Skin epidermis (tissue), 12 donors: Measurements from ENCODE around the gene LINGO4.

Experiments
- H3K27ac ChIP-seq, 21 experiments: fragments of 200-600 bp; sonication (generic) in 11 of 21; one replicate each; pipeline ENCODE4 v1.5.0; 2020; ENCODE audit warnings: mild to moderate bottlenecking in 3 of 21, inconsistent platforms in 2 of 21, moderate library complexity in 2 of 21
- H3K4me3 ChIP-seq, 7 experiments: fragments of 200-600 bp; sonication (generic) in 2 of 7; one replicate each; pipeline ENCODE4 v1.5.0; 2020; ENCODE audit warnings: inconsistent platforms in 2 of 7, mild to moderate bottlenecking in 2 of 7, moderate library complexity in 1 of 7

The LINGO4 gene

DNA sequence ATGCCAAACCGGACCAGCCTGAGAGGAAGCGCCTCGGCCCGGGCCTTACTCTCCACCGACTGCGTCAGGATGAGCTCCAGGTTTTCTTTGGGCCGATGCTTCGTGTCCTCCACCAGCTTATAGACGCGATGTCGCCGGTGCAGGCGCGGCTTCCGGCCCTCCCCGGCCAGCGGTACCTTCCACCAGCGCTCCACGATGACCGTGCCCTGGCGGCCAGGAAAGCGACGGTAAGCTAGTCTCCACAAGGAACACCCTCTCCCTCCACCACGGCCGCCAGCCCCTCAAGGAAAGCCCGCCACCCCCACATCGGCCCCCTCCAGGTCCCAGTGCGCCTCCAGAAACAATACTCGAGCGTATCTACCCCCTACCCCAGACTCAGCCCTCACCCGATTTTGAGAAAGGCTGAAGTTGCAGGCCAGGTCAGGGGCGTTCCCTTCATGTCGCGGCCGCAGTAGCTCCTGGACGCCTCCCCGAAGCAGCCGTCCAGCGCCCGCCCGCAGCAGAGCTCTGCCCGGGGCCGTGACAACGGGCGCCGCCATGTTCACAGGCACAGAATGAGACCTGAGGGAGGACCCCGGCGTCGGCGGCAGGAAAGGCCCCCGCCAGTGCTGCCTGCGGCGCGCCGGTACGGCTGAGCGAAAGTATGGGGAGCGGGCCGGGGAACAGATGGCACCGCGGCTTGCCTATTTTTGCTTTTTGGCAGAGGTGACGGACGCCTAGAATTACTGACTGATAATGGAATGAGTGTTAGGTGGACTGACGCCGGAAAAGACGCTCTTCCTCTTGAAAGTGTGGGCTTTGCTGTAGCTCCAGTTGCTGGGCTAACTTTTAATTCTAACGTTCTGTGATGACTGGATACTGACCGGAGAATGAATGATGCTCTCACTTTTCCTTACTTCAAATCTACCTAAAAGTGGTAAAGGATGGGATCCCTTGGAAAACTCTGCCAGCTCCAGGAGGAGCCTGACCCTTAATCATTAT lies 42.0 kb downstream of the LINGO4 start, which contains the start of gene MRPL9:
Gene MRPL9, minus strand, starts transcription at position 556 of the 981 bp plus-strand sequence. Its CDS starts 17 bp downstream, at position 539.
- Histone ChIP-seq H3K4me3 (peak within 1 kb of the TSS; percentile 83 to 93 (median 90)), H3K27ac (peak within 1 kb of the TSS; percentile 39 to 95 (median 88))

DNA sequence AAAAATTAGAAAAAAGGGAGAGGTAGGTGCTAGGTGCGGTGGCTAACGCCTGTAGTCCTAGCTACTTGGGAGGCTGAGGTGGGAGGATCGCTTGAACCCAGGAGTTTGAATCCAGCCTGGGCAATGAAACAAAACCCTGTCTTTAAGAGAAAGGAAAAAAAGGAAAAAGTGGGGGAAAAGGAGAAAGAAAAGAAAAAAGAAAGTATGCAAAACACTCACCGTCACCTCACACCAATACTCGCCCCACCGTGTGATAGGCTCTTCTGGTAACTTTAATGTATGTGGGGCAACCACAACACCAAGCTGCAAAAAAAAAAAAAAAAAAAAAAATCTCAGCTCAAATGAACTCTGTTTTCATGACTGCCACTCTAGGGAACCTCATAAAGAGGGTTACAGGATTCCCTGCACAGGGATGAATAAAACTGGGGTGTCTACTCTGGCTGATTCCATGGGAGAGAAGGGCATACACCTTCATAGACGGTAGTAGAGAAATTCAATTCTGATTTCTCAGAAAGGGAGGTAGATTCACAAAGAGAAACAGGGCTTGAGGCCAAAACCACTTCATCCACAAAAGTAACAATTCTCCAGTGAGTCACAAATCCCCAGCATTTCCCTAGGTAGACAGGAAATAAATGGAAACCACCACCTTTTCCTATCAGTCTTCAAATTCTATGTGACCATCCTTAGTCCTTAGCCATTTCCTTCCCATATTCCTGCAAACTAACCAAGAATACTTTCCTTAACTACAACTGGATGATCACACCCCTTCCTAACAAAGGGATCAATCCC lies 44.4 kb downstream of the LINGO4 start:
- H3K27ac ChIP-seq, result no peak overlapping the region

DNA sequence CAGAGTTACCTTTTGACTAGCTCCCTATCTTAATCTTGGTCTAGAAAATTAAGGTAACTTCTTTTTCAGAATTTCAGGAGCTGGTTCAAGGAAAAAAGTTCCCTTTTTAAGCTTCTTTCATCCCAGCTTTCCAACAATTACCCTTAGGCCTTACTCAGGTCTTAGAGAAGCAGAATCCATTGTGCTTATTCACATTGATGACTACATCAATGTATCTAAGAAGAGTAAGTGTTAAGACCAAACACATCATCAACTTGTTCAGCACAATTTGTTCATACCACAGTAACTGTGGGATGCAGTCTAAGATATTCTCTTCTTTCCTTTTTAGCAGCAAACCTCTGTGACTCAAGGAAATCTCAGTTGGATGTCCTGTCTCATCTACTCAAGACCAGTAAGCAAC lies 46.0 kb downstream of the LINGO4 start:
- Histone ChIP-seq H3K4me3 (no peak overlapping the region), H3K27ac (no peak overlapping the region)

More for the DNA sequence above, 44.4 kb downstream of the LINGO4 start:
- no peak overlapping the region for H3K4me3 ChIP-seq

DNA sequence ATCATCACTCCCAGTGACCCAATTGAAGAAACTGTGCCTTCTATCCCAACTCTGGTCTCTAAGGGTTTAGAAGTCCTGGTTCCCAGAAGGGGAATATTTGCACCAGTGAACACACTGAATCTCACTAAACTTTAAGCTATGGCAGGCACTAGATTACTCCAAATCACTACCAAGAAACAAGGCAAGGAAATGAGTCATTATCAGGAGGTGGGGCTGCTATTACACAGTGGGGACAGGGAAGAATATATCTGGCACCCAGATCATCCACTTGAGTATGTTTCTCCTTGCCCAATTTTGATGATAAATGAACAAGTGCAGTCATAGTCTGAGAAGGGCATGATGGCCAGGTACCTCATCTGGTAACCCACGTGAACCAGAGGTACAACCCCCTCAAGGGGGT lies 48.9 kb downstream of the LINGO4 start:
- H3K27ac ChIP-seq, result no peak overlapping the region
- no peak overlapping the region for H3K4me3 ChIP-seq
